Stimulated activated CD4-positive, alpha-beta T cell treated with anti-CD3 and anti-CD28 coated beads, Interleukin-15, amount 100 ng/mL, for 24 hours (primary cell): ENCODE measurements around the gene MATN1.

Source experiments
- DNase-seq: peaks from one replicate; pipeline ENCODE4 v3.0.0-alpha.2; 2020

The MATN1 gene

GRCh38 chr1:30757352-30758120 is 34.2 kb upstream of the MATN1 start, which contains the start of gene LAPTM5:
LAPTM5 (minus strand) TSS chr1:30757774; CDS start chr1:30757745, 29 bp downstream.
- DNase-seq: peak; percentile 71

- peak; percentile 83 for DNase-seq
These were observed 33.4 kb upstream of the MATN1 start for GRCh38 chr1:30756545-30757351.

- DNase-seq: no peak
These were observed 32.8 kb upstream of the MATN1 start for GRCh38 chr1:30756206-30756544.

GRCh38 chr1:30755746-30756145 is 32.4 kb upstream of the MATN1 start:
- no peak for DNase-seq

GRCh38 chr1:30755334-30755733 is 31.9 kb upstream of the MATN1 start:
- no peak for DNase-seq

- DNase-seq: peak; percentile 59
These were observed 31.3 kb upstream of the MATN1 start for GRCh38 chr1:30754684-30755171.

GRCh38 chr1:30753660-30754123 is 30.3 kb upstream of the MATN1 start:
- no peak for DNase-seq

- DNase-seq: no peak
These were observed 29.7 kb upstream of the MATN1 start for GRCh38 chr1:30753118-30753517.

GRCh38 chr1:30752651-30752908 is 29.2 kb upstream of the MATN1 start:
- no peak for DNase-seq

GRCh38 chr1:30751830-30752650 is 28.7 kb upstream of the MATN1 start:
- DNase-seq: no peak

GRCh38 chr1:30750731-30751291 is 27.4 kb upstream of the MATN1 start:
- no peak for DNase-seq

- peak; percentile 65 for DNase-seq
These were observed 26.6 kb upstream of the MATN1 start for GRCh38 chr1:30749691-30750583.

GRCh38 chr1:30748699-30749401 is 25.5 kb upstream of the MATN1 start:
- peak; percentile 64 for DNase-seq

- DNase-seq: no peak
These were observed 24.8 kb upstream of the MATN1 start for GRCh38 chr1:30748098-30748698.

- no peak for DNase-seq
These were observed 23.9 kb upstream of the MATN1 start for GRCh38 chr1:30747033-30748008.

GRCh38 chr1:30746212-30747032 is 23.0 kb upstream of the MATN1 start:
- DNase-seq: no peak

GRCh38 chr1:30745834-30746208 is 22.4 kb upstream of the MATN1 start:
- DNase-seq: peak; percentile 41

- DNase-seq: peak; percentile 42
These were observed 21.9 kb upstream of the MATN1 start for GRCh38 chr1:30745156-30745833.
